Ascending aorta (tissue), 2 donors: ENCODE measurements around the gene CNST. TPM values are rescaled to one million over a fixed set of nuclear protein-coding genes. Genes with fewer than 3 reads are reported as not detected.
"Not testable (repeated sequence)": the region's sequence is repeated elsewhere in the genome, so short reads cannot be mapped to it uniquely, and the experiment has no call there.

Experiments
- DNase-seq, 2 donors: peaks; one replicate each; pipeline ENCODE4 v3.0.0-alpha.2; 2019; ENCODE audit warnings: low spot score in 2 of 2
- H3K27ac ChIP-seq, 2 donors: fragments of 200-600 bp; sonication (generic); one replicate each; pipeline ENCODE4 v1.5.1; 2016 to 2017; ENCODE audit warnings: mild to moderate bottlenecking in 1 of 2
- H3K27me3 ChIP-seq: fragments of 200-600 bp; sonication (generic); one replicate; pipeline ENCODE4 v1.5.1; 2017
- H3K36me3 ChIP-seq, 2 donors: fragments of 200-600 bp; sonication (generic); one replicate each; pipeline ENCODE4 v1.5.1; 2016
- H3K4me1 ChIP-seq, 2 donors: fragments of 200-600 bp; sonication (generic); one replicate each; pipeline ENCODE4 v1.5.1; 2016 to 2017; ENCODE audit warnings: mild to moderate bottlenecking in 1 of 2
- H3K4me3 ChIP-seq, 2 donors: fragments of 200-600 bp; sonication (generic); one replicate each; pipeline ENCODE4 v1.5.1; 2016 to 2017; ENCODE audit warnings: mild to moderate bottlenecking in 1 of 2
- H3K9me3 ChIP-seq, 2 donors: fragments of 200-600 bp; sonication (generic); one replicate each; pipeline ENCODE4 v1.5.1; 2016
- CTCF ChIP-seq, 3 experiments: fragments of 200-600 bp in 2 of 3; fragments of 450-650 bp in 1 of 3; sonication (generic) in 2 of 3; IDR thresholded peaks; one replicate each; pipeline ENCODE4 v1.5.1; 2016 to 2019; ENCODE audit warnings: antibody characterized with exemption in 3 of 3, mild to moderate bottlenecking in 1 of 3, moderate library complexity in 1 of 3
- intact Hi-C: fragments of 100-400 bp; cut with DNase I; formaldehyde crosslinking; loops from one replicate; pipeline ENCODE4 v1.15.1; 2023
- total RNA-seq: library from RNA; depleted of rRNA; stranded (reverse); fragments of >200 nt; gene quantifications from one replicate; pipeline ENCODE4 v1.1.0, GENCODE V29; 2016

Gene CNST
- total RNA-seq, 1 donor from 2014 or later: 125 TPM

GRCh38 chr1:246559310-246559709, 6.9 kb upstream of the CNST start:
- Histone ChIP-seq H3K4me1 (peaks cover 0 to 4% of the 10 kb centered on the region in 2 donors), H3K4me3 (no peak overlapping the region), H3K36me3 (peaks cover 9 to 46% of the 10 kb centered on the region in 2 donors), H3K9me3 (no peaks in the 10 kb centered on the region), H3K27me3 (no peaks in the 10 kb centered on the region), H3K27ac (no peak overlapping the region)
- no peak for DNase-seq
- intact Hi-C loops: no loop called here
- no peak for TF ChIP-seq CTCF (IDR thresholded peaks at IDR 0.05)

GRCh38 chr1:246560833-246561232, 5.4 kb upstream of the CNST start:
- DNase-seq, intact Hi-C loops, H3K27me3 ChIP-seq, H3K27ac ChIP-seq, H3K4me3 ChIP-seq, H3K9me3 ChIP-seq: not testable (repeated sequence)
- peaks cover 0 to 37% of the 10 kb centered on the region in 2 donors for H3K36me3 ChIP-seq
- peaks cover 6 to 15% of the 10 kb centered on the region in 2 donors for H3K4me1 ChIP-seq

DNA sequence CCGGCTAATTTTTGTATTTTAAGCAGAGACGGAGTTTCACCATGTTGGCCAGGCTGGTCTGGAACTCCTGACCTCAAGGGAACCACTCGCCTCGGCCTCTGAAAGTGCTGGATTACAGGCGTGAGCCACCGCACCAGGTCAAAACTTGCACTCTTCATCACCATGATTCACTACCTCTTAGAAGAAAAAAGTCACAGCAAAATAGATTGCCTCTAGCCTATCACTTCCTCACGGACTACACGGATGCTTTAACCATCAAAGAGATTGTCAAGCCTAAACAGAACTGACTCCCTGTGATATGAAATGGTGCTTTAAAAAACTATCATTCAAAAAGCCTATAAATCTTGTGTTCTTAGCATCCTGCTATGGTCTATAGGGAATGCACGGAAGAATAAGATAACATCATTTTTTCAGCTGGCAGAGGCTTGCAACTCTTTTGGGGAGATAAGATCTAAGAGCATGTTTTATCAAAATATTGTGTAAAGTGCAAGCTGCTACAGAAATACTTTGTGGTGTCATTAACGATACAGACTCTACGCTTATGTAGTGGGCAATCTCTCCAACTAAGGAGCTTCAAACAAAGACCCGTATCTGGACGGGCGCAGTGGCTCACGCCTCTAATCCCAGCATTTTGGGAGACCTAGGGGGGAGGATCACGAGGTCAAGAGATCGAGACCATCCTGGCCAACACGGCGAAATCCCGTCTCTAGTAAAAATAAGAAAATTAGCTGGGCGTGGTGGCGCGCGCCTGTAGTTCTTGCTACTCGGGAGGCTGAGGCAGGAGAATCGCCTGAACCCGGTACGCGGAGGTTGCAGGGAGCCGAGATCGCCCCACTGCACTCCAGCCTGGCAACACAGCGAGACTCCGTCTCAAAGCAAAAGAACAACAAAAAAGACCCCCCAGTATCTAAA, 1.2 kb upstream of the CNST start:
- TF ChIP-seq CTCF (IDR thresholded peaks at IDR 0.05): no peak
- H3K4me3 ChIP-seq: peak overlapping the region; percentile 93 to 98
- no peaks in the 10 kb centered on the region for H3K9me3 ChIP-seq
- H3K4me1 ChIP-seq: peaks cover 11 to 29% of the 10 kb centered on the region in 2 donors
- DNase-seq: no peak
- peak overlapping the region; percentile 90 to 98 for H3K27ac ChIP-seq
- no peaks in the 10 kb centered on the region for H3K27me3 ChIP-seq
- intact Hi-C loops: loop anchor here (5.0 kb wide), 6 partner anchors 42 to 1703 kb away; partner anchors contain the start of genes HNRNPU, SMYD3 and ZNF496
- peaks cover 0 to 10% of the 10 kb centered on the region in 2 donors for H3K36me3 ChIP-seq

- Histone ChIP-seq H3K4me1 (peaks cover 11 to 29% of the 10 kb centered on the region in 2 donors), H3K9me3 (no peaks in the 10 kb centered on the region), H3K4me3 (peak overlapping the region; percentile 93 to 98), H3K36me3 (peaks cover 0 to 3% of the 10 kb centered on the region in 2 donors), H3K27me3 (no peaks in the 10 kb centered on the region), H3K27ac (peak overlapping the region; percentile 90 to 98)
- no peak for TF ChIP-seq CTCF (IDR thresholded peaks at IDR 0.05)
- DNase-seq: no peak
- intact Hi-C loops: loop anchor here (2.0 to 5.0 kb wide), 7 partner anchors 42 to 1703 kb away; partner anchors contain the start of genes HNRNPU, SMYD3 and ZNF496
These were observed 517 bp upstream of the CNST start for GRCh38 chr1:246565751-246566127.

GRCh38 chr1:246566813-246567645, 773 bp downstream of the CNST start:
- intact Hi-C loops: loop anchor here (2.0 to 5.0 kb wide), 7 partner anchors 40 to 1705 kb away; partner anchors contain the start of genes HNRNPU, SMYD3 and ZNF496
- no peak for TF ChIP-seq CTCF (IDR thresholded peaks at IDR 0.05)
- DNase-seq: peak in 1 of 2 donors; percentile 15
- Histone ChIP-seq H3K36me3 (no peaks in the 10 kb centered on the region), H3K27ac (peak overlapping the region; percentile 90 to 98), H3K27me3 (no peaks in the 10 kb centered on the region), H3K9me3 (no peaks in the 10 kb centered on the region), H3K4me3 (peak overlapping the region; percentile 93 to 98), H3K4me1 (peaks cover 11 to 29% of the 10 kb centered on the region in 2 donors)
